ENCODE measurements around the gene AMOTL2.

Gene AMOTL2

GRCh38 chr3:134350861-134351311 lies 23.4 kb downstream of the AMOTL2 start:
- DNase-seq = no peak

- DNase-seq = no peak
Observed at GRCh38 chr3:134350266-134350665, 24.0 kb downstream of the AMOTL2 start.

- no peak for DNase-seq
Observed at GRCh38 chr3:134348524-134348923, 25.7 kb downstream of the AMOTL2 start.

DNA sequence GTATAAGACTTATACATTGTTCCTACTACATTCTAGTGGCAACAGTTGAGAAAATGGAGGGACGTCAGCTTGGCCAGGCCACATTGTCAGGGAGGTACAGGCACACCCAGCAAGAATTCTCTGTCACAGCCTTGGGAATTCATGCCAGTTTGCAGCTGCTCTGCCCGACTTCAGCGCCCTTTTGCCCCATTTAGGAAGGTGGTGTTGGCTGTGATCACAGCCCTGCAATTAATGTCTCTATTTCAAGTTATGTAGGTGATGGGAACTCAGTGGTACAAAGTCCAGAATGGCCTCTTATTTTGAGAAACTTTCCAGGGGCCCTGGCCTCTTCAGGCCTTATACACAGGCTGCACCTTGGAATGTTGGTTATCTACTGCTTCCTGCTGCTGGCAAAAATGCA lies 26.7 kb downstream of the AMOTL2 start:
- no peak for DNase-seq

- no peak for DNase-seq
Observed at GRCh38 chr3:134346744-134347143, 27.5 kb downstream of the AMOTL2 start.

GRCh38 chr3:134345202-134345601 lies 29.0 kb downstream of the AMOTL2 start:
- no peak for DNase-seq

GRCh38 chr3:134344560-134344959 lies 29.7 kb downstream of the AMOTL2 start:
- no peak for DNase-seq

GRCh38 chr3:134342259-134342658 lies 32.0 kb downstream of the AMOTL2 start:
- no peak for DNase-seq

GRCh38 chr3:134341389-134341788 lies 32.9 kb downstream of the AMOTL2 start:
- DNase-seq = no peak

DNA sequence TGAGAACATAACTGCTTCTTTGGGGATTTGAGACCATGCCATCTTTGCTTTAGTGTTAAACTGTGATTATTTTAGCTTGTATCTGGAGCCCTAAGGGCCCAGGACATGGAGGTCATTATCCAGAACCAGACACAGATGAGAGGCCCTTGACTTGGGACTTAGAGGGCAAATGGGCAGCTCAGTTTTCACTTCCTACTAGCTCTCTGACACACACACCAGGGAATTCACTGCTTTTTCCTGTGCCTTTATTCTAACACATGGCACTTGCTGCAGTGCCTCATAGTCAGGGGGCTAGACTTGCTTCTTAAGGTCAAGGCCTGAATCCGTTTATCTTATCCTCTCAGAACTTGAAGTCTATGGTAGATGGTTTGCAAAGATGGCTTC lies 33.3 kb downstream of the AMOTL2 start:
- no peak for DNase-seq

- DNase-seq = no peak
Observed at GRCh38 chr3:134340362-134340981, 33.8 kb downstream of the AMOTL2 start.

GRCh38 chr3:134339913-134340312 lies 34.3 kb downstream of the AMOTL2 start:
- no peak for DNase-seq

GRCh38 chr3:134339331-134339730 lies 34.9 kb downstream of the AMOTL2 start:
- DNase-seq = no peak

DNA sequence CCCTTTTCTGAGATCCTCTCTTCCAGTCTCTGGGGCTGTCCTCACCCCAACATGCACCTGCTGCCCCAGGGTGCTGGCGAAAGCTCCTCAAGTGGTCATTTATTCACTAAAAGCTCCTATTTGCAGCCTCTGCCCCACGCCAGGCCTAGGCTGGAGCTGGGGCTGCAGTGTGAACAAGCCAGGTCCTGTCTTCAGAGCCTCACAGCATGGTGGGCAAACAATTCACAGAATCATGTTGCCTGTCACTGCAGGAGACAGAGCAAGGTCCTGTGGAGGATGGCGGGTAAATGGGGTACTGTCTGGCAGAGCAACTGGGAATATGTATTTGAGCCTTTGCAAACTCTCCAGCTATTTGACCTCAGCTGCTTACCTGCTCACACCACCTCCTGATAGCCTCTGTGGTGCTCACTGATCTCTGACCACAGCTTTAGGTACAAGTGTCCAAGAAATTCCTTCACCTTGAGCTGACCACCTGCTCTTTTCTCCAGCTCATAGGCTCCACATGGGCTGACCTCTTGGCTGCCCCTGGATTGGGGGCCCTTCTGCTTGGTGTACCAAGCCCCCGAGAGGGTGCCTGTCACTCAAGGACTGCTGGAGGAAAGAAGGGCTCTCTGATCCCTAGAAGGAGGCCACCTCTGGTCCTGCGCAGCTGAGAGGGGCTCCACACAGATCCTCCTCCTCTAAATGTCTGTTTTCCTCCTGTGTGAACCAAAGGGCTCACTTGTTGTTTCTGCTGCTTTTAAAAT lies 35.6 kb downstream of the AMOTL2 start:
- DNase-seq = no peak

DNA sequence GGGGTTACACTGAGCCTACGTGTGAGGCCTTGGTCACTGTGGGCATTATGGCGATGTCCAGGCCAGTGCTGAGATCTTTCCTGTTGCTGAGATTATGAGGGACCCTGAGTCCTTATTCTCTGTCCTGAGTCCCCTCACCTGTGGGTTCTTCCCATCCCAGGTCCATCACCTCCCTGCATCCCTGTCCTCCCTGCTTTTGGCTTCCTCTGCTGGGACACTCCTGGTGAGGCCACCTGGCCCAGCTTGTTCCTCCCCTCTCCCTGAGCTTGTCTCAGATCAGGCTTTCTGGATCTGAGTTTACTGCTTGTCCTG lies 36.1 kb downstream of the AMOTL2 start:
- no peak for DNase-seq

GRCh38 chr3:134337511-134338200 lies 36.6 kb downstream of the AMOTL2 start:
- DNase-seq = no peak

DNA sequence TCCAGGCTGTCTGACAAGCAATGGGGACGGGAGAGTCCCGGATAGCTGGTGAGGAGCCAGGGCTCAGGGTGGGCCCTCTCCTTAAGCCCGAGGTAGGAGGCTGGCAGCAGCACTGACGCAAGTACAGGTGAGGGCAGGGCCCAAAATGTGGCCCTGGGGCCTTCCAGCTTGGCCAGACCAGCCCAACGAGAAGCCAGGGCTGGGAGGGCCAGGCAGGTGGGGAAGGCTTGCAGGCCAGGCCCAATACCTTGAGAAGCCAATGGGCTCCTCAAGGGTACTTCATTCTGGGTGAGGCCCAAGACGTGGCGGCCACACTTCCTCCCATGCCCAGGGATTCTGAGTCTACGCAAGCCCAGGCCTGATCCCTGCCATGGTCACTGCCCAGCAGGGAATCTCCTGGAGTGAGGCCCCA lies 37.2 kb downstream of the AMOTL2 start:
- DNase-seq = no peak

- no peak for DNase-seq
Observed at GRCh38 chr3:134336587-134336986, 37.7 kb downstream of the AMOTL2 start.

DNA sequence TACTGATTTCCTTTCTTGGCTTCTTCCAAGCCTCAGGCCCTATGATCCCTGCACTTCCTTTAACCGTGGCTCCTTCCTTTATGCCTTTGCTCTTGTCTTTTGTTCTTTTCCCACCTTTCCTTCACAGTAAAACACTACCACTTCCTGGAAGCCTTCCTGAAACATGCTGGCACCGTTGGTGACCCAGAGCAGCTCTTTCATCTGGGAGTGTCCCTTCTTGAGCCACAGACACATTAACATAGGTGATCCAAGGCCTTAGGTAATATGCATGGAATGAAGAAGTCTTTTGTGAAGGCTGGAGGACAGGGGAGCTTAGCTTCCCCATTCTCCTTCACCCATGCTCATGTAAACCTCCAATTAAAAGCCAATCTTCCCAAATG lies 39.4 kb downstream of the AMOTL2 start:
- no peak for DNase-seq

DNA sequence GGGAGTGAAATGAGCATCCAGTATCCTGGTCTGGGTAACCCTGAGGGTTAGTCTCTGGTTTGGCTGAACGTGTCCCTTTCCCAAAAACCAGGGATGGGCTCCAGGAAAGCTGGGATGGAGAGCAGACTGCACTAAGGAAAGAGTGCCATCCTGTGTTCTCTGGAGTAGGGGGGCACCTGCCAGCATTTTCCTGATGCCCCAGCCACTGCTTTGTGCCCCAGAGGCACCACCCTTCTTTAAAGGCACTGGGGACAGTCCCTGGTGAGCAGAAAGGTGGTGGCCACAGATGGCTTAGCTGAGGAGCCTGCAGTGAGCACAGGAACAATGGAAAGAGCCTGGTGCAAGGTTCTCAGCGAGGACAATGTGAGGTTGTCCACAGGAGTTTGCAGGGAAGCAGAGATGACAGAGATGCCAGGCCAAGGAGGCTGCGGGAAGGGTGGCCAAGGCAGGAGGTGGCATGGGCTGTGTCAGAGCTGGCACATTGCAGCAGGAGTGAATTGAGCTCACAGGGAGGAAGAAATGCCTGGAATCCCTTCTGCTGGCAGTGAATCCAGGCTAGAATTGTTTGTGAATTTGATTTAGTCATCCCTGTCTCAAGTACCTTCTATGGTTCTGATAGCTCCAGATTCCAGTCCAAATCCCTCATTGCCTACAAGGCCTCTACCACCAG lies 39.9 kb downstream of the AMOTL2 start:
- DNase-seq = no peak

DNA sequence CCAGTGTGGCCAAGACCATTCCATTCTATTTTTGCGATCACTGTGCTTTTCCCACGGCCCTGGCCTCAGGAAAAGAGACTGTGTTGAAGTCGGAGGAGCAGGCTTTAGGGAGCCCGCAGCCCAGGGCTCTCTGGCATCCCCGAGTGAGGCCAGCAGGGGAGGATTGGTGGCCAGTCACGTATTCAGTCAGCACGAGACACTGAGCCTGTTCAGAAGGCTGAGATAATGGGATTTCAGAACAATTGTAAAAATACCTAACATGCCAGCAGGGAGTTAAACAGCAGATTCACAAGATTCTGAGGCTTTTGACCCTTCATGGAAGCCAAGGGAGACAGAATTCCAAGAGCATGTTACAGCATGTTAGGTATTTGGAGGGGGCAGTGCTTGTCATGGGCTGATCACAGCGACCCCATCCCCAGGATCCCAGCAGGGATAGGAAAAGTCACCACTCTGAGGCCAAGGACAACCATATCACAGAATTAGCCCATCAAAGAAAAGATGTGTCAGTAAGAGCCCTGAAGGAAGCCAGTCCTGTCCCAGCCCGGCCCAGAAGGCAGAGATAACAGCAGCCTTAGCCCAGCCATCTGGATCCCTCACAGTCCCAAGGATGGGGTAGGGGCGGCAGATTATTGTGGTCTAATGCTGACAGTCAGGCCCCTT lies 40.6 kb downstream of the AMOTL2 start:
- DNase-seq = no peak

- DNase-seq = no peak
Observed at GRCh38 chr3:134332344-134332743, 41.9 kb downstream of the AMOTL2 start.

GRCh38 chr3:134331811-134332199 lies 42.4 kb downstream of the AMOTL2 start:
- DNase-seq = no peak

Measured in CD4-positive, alpha-beta T cell treated with Interleukin-21 for 1 hour (primary cell).